ENCODE results near the gene BCL7B. TPM values are rescaled to one million over a fixed set of nuclear protein-coding genes. Genes with fewer than 3 reads are reported as not detected.
"Not testable (repeated sequence)": the region's sequence is repeated elsewhere in the genome, so short reads cannot be mapped to it uniquely, and the experiment has no call there.

BCL7B gene
- total and polyA plus RNA-seq, 2 donors, result 13.3 to 54.9 TPM

DNA sequence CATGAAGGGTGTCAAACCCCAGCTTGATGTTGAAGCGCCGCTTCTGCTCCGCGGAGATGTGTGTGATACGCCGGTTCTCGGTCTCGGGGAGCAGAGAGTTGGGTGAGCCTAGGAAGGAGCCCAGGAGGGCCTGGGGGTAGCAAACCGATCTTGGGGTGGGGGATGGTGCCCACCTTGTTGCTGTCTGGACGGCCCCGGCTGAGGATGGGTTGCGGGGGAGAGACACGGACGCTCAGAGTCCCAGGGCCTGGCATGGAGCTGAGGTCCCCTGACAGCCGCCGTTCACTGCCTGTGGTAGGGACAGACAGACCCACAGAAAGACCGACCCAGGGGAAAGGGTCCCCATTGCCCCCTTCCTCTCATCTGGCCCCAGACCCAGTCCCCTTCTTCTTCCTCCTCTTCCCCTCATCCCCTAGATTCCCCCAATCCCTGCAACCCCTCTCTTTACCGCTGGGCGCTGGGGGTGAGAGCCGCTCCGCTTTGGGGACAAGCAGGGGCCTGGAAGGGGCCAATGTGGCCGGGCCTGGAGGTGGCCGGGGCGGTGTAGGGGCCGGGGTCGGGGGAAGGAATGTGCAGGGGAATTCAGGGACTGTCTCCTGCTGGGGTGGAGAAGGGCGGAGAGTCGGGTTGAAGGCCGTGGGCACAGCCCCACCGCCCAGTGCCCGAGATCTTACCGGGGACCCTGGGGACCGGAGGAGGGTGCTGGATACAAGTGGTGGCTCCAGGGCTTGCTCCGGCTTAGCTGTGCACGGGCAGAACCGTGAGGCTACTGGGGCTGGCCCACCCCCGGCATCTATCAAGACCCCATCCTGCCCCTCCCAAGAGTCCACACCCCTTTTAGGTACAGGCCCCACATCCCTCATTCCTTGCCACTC lies 38.9 kb upstream of the BCL7B start:
- Histone ChIP-seq H3K9me3 (ENCODE audit: control insufficient read depth in 2 of 2, insufficient read depth in 1 of 2, low read length in 1 of 2) (no peaks in the 10 kb centered on the region), H3K36me3 (ENCODE audit: control insufficient read depth in 2 of 2, insufficient read depth in 2 of 2, low read length in 1 of 2) (no peaks in the 10 kb centered on the region), H3K27me3 (ENCODE audit: control insufficient read depth in 2 of 2, insufficient read depth in 1 of 2, low read length in 1 of 2) (peaks cover 3 to 39% of the 10 kb centered on the region in 2 donors), H3K27ac (ENCODE audit: low read depth in 1 of 2, low read length in 1 of 2) (no peak overlapping the region), H3K4me3 (ENCODE audit: low read length in 2 of 2) (no peak overlapping the region), H3K4me1 (ENCODE audit: control insufficient read depth in 2 of 2, insufficient read depth in 2 of 2, low read length in 2 of 2) (no peaks in the 10 kb centered on the region)
- DNase-seq (ENCODE audit: low read depth in 6 of 9, low spot score in 9 of 9), result no peak
- WGBS, result 63% methylated on average over 37 of the region's 37 CpGs

- WGBS, result 97% methylated on average over 9 of the region's 9 CpGs
- peaks cover 3 to 37% of the 10 kb centered on the region in 2 donors for H3K27me3 ChIP-seq (ENCODE audit: control insufficient read depth in 2 of 2, insufficient read depth in 1 of 2, low read length in 1 of 2)
- no peaks in the 10 kb centered on the region for H3K9me3 ChIP-seq (ENCODE audit: control insufficient read depth in 2 of 2, insufficient read depth in 1 of 2, low read length in 1 of 2)
- no peaks in the 10 kb centered on the region for H3K4me1 ChIP-seq (ENCODE audit: control insufficient read depth in 2 of 2, insufficient read depth in 2 of 2, low read length in 2 of 2)
- H3K36me3 ChIP-seq (ENCODE audit: control insufficient read depth in 2 of 2, insufficient read depth in 2 of 2, low read length in 1 of 2), result no peaks in the 10 kb centered on the region
- no peak for DNase-seq (ENCODE audit: low read depth in 6 of 9, low spot score in 9 of 9)
- no peak overlapping the region for H3K4me3 ChIP-seq (ENCODE audit: low read length in 2 of 2)
- no peak overlapping the region for H3K27ac ChIP-seq (ENCODE audit: low read depth in 1 of 2, low read length in 1 of 2)
Observed at GRCh38 chr7:73595358-73595757, 37.9 kb upstream of the BCL7B start.

DNA sequence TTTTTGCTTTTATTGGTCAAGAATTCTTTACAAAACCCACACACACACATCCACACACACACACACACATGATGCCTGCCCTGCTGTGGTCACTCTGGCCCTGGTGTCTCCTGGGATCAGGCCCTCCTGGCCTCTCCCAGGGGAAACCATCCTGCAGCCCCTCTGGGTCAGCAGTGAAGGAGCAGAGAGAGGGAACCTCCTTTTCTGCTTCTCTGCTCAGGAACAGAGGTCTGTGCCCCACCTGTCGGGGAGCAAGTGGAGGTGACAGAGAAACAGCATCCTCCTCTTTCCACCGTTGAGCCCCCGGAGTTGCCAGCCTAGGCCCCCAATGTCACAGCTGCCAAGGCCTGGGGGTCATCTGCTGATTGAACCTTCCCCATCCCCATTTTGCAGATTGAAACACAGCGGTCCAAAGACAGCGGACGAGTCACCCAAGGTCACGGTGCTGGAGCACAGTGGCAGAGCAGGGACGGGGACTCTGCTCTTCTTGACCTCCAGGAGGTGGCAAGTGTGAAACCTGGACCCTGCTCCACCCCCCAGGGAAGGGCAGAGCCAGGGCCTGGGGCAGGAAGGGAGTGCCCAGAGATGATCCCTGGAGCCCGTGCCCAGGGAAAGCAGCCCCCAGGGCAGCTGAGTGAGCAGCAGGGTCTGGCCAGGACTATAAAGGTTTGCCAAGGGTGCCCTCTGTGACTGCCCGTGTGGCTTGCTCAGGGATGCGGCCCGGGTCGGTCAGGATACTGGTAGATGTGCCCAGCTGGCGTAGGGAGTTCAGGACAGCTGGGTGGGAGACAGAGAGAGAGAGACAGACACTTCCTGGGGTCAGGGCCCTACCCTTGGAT lies 35.9 kb upstream of the BCL7B start:
- Histone ChIP-seq H3K36me3 (ENCODE audit: control insufficient read depth in 2 of 2, insufficient read depth in 2 of 2, low read length in 1 of 2) (no peaks in the 10 kb centered on the region), H3K4me3 (ENCODE audit: low read length in 2 of 2) (no peak overlapping the region), H3K27ac (ENCODE audit: low read depth in 1 of 2, low read length in 1 of 2) (no peak overlapping the region), H3K27me3 (ENCODE audit: control insufficient read depth in 2 of 2, insufficient read depth in 1 of 2, low read length in 1 of 2) (peaks cover 3 to 28% of the 10 kb centered on the region in 2 donors), H3K4me1 (ENCODE audit: control insufficient read depth in 2 of 2, insufficient read depth in 2 of 2, low read length in 2 of 2) (no peaks in the 10 kb centered on the region), H3K9me3 (ENCODE audit: control insufficient read depth in 2 of 2, insufficient read depth in 1 of 2, low read length in 1 of 2) (no peaks in the 10 kb centered on the region)
- 83% methylated on average over 14 of the region's 14 CpGs for WGBS
- DNase-seq (ENCODE audit: low read depth in 6 of 9, low spot score in 9 of 9), result no peak

GRCh38 chr7:73586911-73587310 lies 29.4 kb upstream of the BCL7B start:
- whole genome bisulfite sequencing, result 98% methylated on average over 12 of the region's 12 CpGs
- Histone ChIP-seq H3K9me3 (ENCODE audit: control insufficient read depth in 2 of 2, insufficient read depth in 1 of 2, low read length in 1 of 2) (peaks cover 0 to 4% of the 10 kb centered on the region in 2 donors), H3K4me1 (ENCODE audit: control insufficient read depth in 2 of 2, insufficient read depth in 2 of 2, low read length in 2 of 2) (peaks cover 0 to 5% of the 10 kb centered on the region in 2 donors), H3K27me3 (ENCODE audit: control insufficient read depth in 2 of 2, insufficient read depth in 1 of 2, low read length in 1 of 2) (no peaks in the 10 kb centered on the region), H3K36me3 (ENCODE audit: control insufficient read depth in 2 of 2, insufficient read depth in 2 of 2, low read length in 1 of 2) (no peaks in the 10 kb centered on the region), H3K4me3 (ENCODE audit: low read length in 2 of 2) (no peak overlapping the region), H3K27ac (ENCODE audit: low read depth in 1 of 2, low read length in 1 of 2) (no peak overlapping the region)
- no peak for DNase-seq (ENCODE audit: low read depth in 6 of 9, low spot score in 9 of 9)

DNA sequence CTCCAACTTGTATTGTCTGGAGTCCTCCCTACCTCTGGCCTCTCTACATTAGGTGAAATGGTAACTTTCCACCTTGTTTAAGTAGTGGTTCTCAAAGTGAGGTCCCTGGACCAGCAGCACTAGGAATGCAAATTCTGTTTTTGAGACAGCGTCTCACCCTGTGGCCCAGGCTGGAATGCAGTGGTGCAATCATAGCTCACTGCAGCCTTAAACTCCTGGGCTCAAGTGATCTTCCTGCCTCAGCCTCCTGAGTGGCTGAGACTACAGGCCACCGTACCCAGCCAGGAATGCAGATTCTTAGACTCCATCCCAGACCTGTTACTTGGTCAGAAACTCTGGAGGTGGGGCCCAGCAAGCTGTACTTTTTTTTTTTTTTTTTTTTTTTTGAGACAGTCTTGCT lies 27.7 kb upstream of the BCL7B start:
- no peak overlapping the region for H3K27ac ChIP-seq (ENCODE audit: low read depth in 1 of 2, low read length in 1 of 2)
- H3K9me3 ChIP-seq (ENCODE audit: control insufficient read depth in 2 of 2, insufficient read depth in 1 of 2, low read length in 1 of 2), result peaks cover 0 to 4% of the 10 kb centered on the region in 2 donors
- H3K36me3 ChIP-seq (ENCODE audit: control insufficient read depth in 2 of 2, insufficient read depth in 2 of 2, low read length in 1 of 2), result no peaks in the 10 kb centered on the region
- H3K4me1 ChIP-seq (ENCODE audit: control insufficient read depth in 2 of 2, insufficient read depth in 2 of 2, low read length in 2 of 2), result peaks cover 0 to 5% of the 10 kb centered on the region in 2 donors
- 96% methylated on average over 2 of the region's 2 CpGs for WGBS
- no peak overlapping the region for H3K4me3 ChIP-seq (ENCODE audit: low read length in 2 of 2)
- no peak for DNase-seq (ENCODE audit: low read depth in 6 of 9, low spot score in 9 of 9)
- no peaks in the 10 kb centered on the region for H3K27me3 ChIP-seq (ENCODE audit: control insufficient read depth in 2 of 2, insufficient read depth in 1 of 2, low read length in 1 of 2)

GRCh38 chr7:73582664-73583202 lies 25.2 kb upstream of the BCL7B start:
- WGBS, result 97% methylated on average over 6 of the region's 6 CpGs
- Histone ChIP-seq H3K27ac (ENCODE audit: low read depth in 1 of 2, low read length in 1 of 2) (no peak overlapping the region), H3K9me3 (ENCODE audit: control insufficient read depth in 2 of 2, insufficient read depth in 1 of 2, low read length in 1 of 2) (peaks cover 0 to 7% of the 10 kb centered on the region in 2 donors), H3K4me3 (ENCODE audit: low read length in 2 of 2) (no peak overlapping the region), H3K4me1 (ENCODE audit: control insufficient read depth in 2 of 2, insufficient read depth in 2 of 2, low read length in 2 of 2) (peaks cover under 1 to 11% of the 10 kb centered on the region in 2 donors), H3K36me3 (ENCODE audit: control insufficient read depth in 2 of 2, insufficient read depth in 2 of 2, low read length in 1 of 2) (no peaks in the 10 kb centered on the region), H3K27me3 (ENCODE audit: control insufficient read depth in 2 of 2, insufficient read depth in 1 of 2, low read length in 1 of 2) (no peaks in the 10 kb centered on the region)
- no peak for DNase-seq (ENCODE audit: low read depth in 6 of 9, low spot score in 9 of 9)

DNA sequence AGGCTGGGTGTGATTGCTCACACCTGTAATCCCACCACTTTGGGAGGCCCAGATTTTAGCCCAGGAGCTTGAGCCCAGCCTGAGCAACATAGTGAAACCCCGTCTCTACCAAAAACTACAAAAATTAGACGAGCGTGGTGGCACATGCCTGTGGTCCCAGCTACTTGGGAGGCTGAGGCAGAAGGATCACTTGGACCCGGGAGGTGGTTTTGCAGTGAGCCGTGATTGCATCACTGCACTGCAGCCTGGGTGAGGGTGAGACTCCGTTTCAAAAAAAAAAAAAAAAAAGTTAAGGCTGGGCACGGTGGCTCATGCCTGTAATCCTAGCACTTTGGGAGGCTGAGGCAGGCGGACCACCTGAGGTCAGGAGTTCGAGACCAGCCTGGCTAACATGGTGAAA lies 23.5 kb upstream of the BCL7B start:
- not testable (repeated sequence) for H3K27ac ChIP-seq (ENCODE audit: low read depth in 1 of 2, low read length in 1 of 2); H3K9me3 ChIP-seq (ENCODE audit: control insufficient read depth in 2 of 2, insufficient read depth in 1 of 2, low read length in 1 of 2); H3K4me3 ChIP-seq (ENCODE audit: low read length in 2 of 2); DNase-seq (ENCODE audit: low read depth in 6 of 9, low spot score in 9 of 9); H3K36me3 ChIP-seq (ENCODE audit: control insufficient read depth in 2 of 2, insufficient read depth in 2 of 2, low read length in 1 of 2); H3K27me3 ChIP-seq (ENCODE audit: control insufficient read depth in 2 of 2, insufficient read depth in 1 of 2, low read length in 1 of 2)
- H3K4me1 ChIP-seq (ENCODE audit: control insufficient read depth in 2 of 2, insufficient read depth in 2 of 2, low read length in 2 of 2), result peaks cover 6 to 20% of the 10 kb centered on the region in 2 donors
- 91% methylated on average over 9 of the region's 9 CpGs for WGBS

- Histone ChIP-seq H3K36me3 (ENCODE audit: control insufficient read depth in 2 of 2, insufficient read depth in 2 of 2, low read length in 1 of 2) (peaks cover 14% of the 10 kb centered on the region in 2 donors), H3K9me3 (ENCODE audit: control insufficient read depth in 2 of 2, insufficient read depth in 1 of 2, low read length in 1 of 2) (peaks cover 0 to 4% of the 10 kb centered on the region in 2 donors), H3K27me3 (ENCODE audit: control insufficient read depth in 2 of 2, insufficient read depth in 1 of 2, low read length in 1 of 2) (no peaks in the 10 kb centered on the region), H3K4me3 (ENCODE audit: low read length in 2 of 2) (peak within 1 kb of the TSS; percentile 79 to 94), H3K4me1 (ENCODE audit: control insufficient read depth in 2 of 2, insufficient read depth in 2 of 2, low read length in 2 of 2) (peaks cover 6 to 20% of the 10 kb centered on the region in 2 donors), H3K27ac (ENCODE audit: low read depth in 1 of 2, low read length in 1 of 2) (peak within 1 kb of the TSS; percentile 87)
- peak; percentile 94 to 99 (median 97) for DNase-seq (ENCODE audit: low read depth in 6 of 9, low spot score in 9 of 9)
- under 1% methylated on average over 75 of the region's 75 CpGs for WGBS
Observed at GRCh38 chr7:73578342-73579128, 21.0 kb upstream of the BCL7B start, which contains the start of gene TBL2. Gene TBL2 (minus strand): TSS chr7:73578579. CDS start chr7:73578549, 30 bp downstream.

Measured in thymus (tissue), 11 donors.